RWPE1 (cell line): ENCODE results near the gene SIAH1.

Source experiments
- CTCF ChIA-PET: fragments of 350-600 bp; sonication (Branson Sonifier 250); formaldehyde crosslinking; extraction: SDS; loops from one replicate; lab custom pipeline; 2021; lab: Yijun Ruan, JAX
- POLR2A ChIA-PET: fragments of 400-600 bp; formaldehyde crosslinking; extraction: SDS; loops from one replicate; lab custom pipeline; 2020; ENCODE audit warnings: antibody characterized with exemption; ENCODE audit not compliant: low non-redundant PET; lab: Yijun Ruan, JAX
- DNase-seq: peaks from one replicate; pipeline ENCODE4 v3.0.0; 2012; ENCODE audit warnings: low spot score
- H3K27ac ChIP-seq: fragments of 450-650 bp; 2 replicates; pipeline ENCODE4 v1.5.1; 2017
- TF ChIP-seq, protein P1 (sequence below): fragments of 450-650 bp; conservative IDR thresholded peaks from 2 replicates; pipeline ENCODE4 v1.5.1; 2017; ENCODE audit warnings: low read depth, mild to moderate bottlenecking

The SIAH1 gene

DNA sequence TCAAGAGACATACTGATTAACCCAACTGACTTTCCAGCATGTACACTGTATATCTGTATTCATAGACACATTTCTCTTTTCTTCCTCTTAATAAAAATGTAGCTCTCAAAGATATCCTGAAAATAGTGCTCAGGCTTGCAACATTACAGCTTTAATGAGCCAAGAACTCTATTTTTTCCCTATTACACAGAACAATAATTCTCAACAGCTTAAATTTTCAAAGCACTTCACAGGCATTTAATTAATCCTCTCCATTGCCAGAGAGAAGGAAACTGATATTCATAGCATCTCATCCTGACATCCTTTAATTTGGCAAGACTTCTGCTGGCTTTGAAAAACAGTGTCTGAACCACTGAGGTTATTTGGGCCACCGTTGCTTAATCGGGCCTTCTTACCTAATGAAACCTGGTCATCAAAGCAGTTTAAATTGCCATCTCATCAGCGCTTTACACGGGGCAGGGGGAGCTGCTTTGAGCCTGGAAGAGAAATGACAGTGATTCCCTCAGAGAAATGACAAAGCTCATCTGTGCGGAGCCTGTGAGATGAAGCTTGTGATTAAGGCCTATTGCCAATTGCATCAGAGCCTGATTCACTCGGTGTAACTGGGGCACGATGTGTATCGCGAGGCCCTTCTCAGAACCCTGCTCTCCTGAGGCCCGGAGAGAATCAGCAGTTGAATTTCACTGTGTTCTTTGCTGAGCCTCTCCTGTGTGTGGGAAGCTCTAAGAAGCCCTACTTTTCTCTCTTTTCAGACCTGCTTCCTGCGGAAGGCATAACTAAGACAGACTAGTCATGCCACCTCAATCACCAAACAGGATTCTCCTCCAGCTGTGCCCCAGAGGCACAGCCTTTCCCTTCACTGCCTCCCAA, 8.5 kb upstream of the SIAH1 start:
- CTCF ChIA-PET: interaction anchor here (1.0 to 1.1 kb wide), 2 partner anchors 63 to 148 kb away, joined by 4 to 6 read pairs; no protein-coding TSS in a partner anchor
- TF ChIP-seq, protein P1, sequence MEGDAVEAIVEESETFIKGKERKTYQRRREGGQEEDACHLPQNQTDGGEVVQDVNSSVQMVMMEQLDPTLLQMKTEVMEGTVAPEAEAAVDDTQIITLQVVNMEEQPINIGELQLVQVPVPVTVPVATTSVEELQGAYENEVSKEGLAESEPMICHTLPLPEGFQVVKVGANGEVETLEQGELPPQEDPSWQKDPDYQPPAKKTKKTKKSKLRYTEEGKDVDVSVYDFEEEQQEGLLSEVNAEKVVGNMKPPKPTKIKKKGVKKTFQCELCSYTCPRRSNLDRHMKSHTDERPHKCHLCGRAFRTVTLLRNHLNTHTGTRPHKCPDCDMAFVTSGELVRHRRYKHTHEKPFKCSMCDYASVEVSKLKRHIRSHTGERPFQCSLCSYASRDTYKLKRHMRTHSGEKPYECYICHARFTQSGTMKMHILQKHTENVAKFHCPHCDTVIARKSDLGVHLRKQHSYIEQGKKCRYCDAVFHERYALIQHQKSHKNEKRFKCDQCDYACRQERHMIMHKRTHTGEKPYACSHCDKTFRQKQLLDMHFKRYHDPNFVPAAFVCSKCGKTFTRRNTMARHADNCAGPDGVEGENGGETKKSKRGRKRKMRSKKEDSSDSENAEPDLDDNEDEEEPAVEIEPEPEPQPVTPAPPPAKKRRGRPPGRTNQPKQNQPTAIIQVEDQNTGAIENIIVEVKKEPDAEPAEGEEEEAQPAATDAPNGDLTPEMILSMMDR: no peak
- no peak for DNase-seq
- POLR2A ChIA-PET: no interaction called here
- H3K27ac ChIP-seq: no peak overlapping the region

GRCh38 chr16:48392407-48392806, 7.2 kb upstream of the SIAH1 start:
- H3K27ac ChIP-seq: no peak overlapping the region
- no peak for DNase-seq
- ChIA-PET CTCF (no interaction called here), POLR2A (no interaction called here)
- TF ChIP-seq, protein P1: no peak

DNA sequence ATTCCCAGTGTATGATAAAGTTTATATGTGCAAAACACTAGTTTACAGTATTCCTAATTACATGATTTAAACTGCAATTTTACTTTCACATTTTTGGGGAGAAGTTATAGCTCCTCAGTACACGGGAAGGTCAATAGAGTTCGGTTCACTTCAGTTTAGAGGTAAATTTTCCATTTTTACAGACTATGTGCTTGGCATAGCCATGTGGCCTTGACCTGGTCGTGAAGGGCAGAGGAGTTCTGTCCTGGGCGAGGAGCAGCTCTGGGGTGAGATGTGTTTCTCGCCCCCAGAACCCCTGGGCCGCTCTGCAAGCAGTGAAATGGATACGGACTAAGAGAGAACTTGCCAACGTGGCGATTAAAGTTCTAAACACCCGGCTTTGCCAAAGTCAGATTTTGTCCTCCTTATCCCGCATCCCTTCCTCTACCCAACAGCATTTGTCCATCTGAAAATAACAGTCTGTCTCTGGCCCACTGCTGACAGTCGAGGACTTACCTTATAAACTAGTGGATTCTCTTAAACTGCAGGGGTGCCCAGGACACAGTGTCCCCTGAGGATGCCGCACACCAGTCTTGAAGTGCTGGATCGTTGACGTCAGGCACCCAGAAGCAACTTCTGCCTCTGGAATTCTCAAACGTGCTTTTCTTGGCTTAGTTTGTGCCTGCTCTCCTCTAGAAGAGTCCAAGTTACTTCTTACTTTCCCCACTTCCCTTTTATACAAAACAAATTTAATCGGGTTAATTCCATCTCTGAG, 1.5 kb upstream of the SIAH1 start:
- DNase-seq: no peak
- ChIA-PET POLR2A (no interaction called here), CTCF (interaction anchor here (1.6 kb wide), 1 partner anchor 140 kb away, joined by 4 read pairs; no protein-coding TSS in a partner anchor)
- TF ChIP-seq, protein P1: no peak
- no peak overlapping the region; the same call in 1 of the 2 replicates for H3K27ac ChIP-seq

GRCh38 chr16:48384520-48385252, 527 bp downstream of the SIAH1 start:
- peak overlapping the region; percentile 93 for H3K27ac ChIP-seq
- TF ChIP-seq, protein P1: no peak
- CTCF ChIA-PET: interaction anchor here (1.6 kb wide), 1 partner anchor 142 kb away, joined by 4 read pairs; no protein-coding TSS in a partner anchor
- POLR2A ChIA-PET: interaction anchor here (1.1 kb wide), 1 partner anchor 19 kb away, joined by 3 read pairs; no protein-coding TSS in a partner anchor
- peak; percentile 60 for DNase-seq

DNA sequence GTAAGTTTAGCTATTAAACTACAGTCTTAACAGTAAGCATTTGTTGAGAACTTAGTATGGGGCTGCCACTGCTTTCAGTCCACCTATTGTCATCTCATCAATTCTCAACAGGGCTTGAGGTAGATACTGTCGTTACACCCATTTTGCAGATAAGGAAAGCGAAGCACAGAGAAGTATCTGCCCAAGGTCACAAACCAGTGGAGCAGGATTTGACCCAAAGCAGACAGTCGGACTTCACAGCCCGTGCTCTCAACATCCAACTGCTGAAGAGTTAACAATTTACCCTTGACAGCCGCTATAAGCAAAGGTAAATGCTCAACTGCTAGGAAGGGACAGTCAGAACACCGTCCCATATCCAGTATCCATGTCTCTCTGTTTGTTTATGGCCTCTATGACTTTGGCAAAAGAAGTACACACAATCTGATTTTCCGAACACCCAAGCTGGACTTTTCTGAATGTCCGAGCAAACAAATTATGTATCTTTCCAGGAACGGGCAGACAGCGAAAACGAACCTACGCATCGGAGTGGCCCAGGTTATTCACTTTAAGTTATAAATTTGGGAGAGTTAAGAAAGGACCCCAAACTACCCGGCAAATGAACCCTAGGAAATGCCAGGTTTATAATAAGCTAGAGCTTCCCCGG, 1.2 kb downstream of the SIAH1 start:
- H3K27ac ChIP-seq: peak overlapping the region; percentile 93
- POLR2A ChIA-PET: interaction anchor here (1.1 kb wide), 1 partner anchor 18 kb away, joined by 3 read pairs; no protein-coding TSS in a partner anchor
- CTCF ChIA-PET: no interaction called here
- peak; percentile 18 for DNase-seq
- TF ChIP-seq, protein P1: no peak
